Sigmoid colon (tissue), 7 donors: ENCODE measurements around the gene TBL1Y. TPM values are rescaled to one million over a fixed set of nuclear protein-coding genes. Genes with fewer than 3 reads are reported as not detected.
"Not testable (repeated sequence)": the region's sequence is repeated elsewhere in the genome, so short reads cannot be mapped to it uniquely, and the experiment has no call there.

Experiments
- DNase-seq: peaks from one replicate; pipeline ENCODE4 v3.0.0-alpha.2; 2019
- H3K27ac ChIP-seq, 4 donors: fragments of 200-600 bp; sonication (generic); one replicate each; pipeline ENCODE4 v1.5.1; 2016 to 2019; ENCODE audit warnings: mild to moderate bottlenecking in 1 of 4
- H3K27me3 ChIP-seq, 3 donors: fragments of 200-600 bp; sonication (generic); one replicate each; pipeline ENCODE4 v1.5.1; 2019; ENCODE audit warnings: mild to moderate bottlenecking in 1 of 3
- H3K36me3 ChIP-seq, 4 donors: fragments of 200-600 bp; sonication (generic); one replicate each; pipeline ENCODE4 v1.5.1; 2016 to 2019
- H3K4me1 ChIP-seq, 4 donors: fragments of 200-600 bp; sonication (generic); one replicate each; pipeline ENCODE4 v1.5.1; 2017 to 2019
- H3K4me3 ChIP-seq, 4 donors: fragments of 200-600 bp; sonication (generic); one replicate each; pipeline ENCODE4 v1.5.1; 2017 to 2019; ENCODE audit warnings: mild to moderate bottlenecking in 2 of 4, moderate library complexity in 1 of 4
- H3K9me3 ChIP-seq, 4 donors: fragments of 200-600 bp in 3 of 4; sonication (generic) in 3 of 4; one replicate each; pipeline versions ENCODE4 v1.5.1 to v1.6.1; 2013 to 2019
- EP300 ChIP-seq, 4 donors: sonication (generic); formaldehyde crosslinking; IDR thresholded peaks; one replicate each; pipeline ENCODE4 v1.6.1; 2017; ENCODE audit warnings: antibody characterized with exemption in 4 of 4
- POLR2A ChIP-seq, 2 donors: fragments of 450-650 bp; IDR thresholded peaks; one replicate each; pipeline ENCODE4 v1.6.1; 2016; ENCODE audit warnings: antibody characterized with exemption in 2 of 2, mild to moderate bottlenecking in 2 of 2, moderate library complexity in 2 of 2
- POLR2AphosphoS5 ChIP-seq, 4 donors: sonication (generic); formaldehyde crosslinking; IDR thresholded peaks; one replicate each; pipeline ENCODE4 v1.6.1; 2017; ENCODE audit warnings: antibody characterized with exemption in 4 of 4
- WGBS, 2 donors: extraction: QIAGEN DNeasy Blood & Tissue Kit; methylation state at CpG; one replicate each; pipeline ENCODE4 v1.1.7; 2013; 5-methylcytosine and 5-hydroxymethylcytosine counted together
- intact Hi-C: fragments of 100-400 bp; cut with DNase I; formaldehyde crosslinking; loops from one replicate; pipeline ENCODE4 v1.15.1; 2023
- polyA plus RNA-seq, 3 donors: library from polyadenylated mRNA; stranded (reverse); fragments of 200-250 nt; gene quantifications; one replicate each; pipeline ENCODE4 v1.2.3, GENCODE V29; 2013
- total RNA-seq, 4 donors: library from RNA; depleted of rRNA; stranded (reverse); fragments of >200 nt; gene quantifications; one replicate each; pipeline ENCODE4 v1.1.0, GENCODE V29; 2016
- TF ChIP-seq, protein P1 (sequence below), 4 experiments: fragments of 450-650 bp in 3 of 4; fragments of 200-600 bp in 1 of 4; IDR thresholded peaks; one replicate each; pipeline ENCODE4 v1.5.1; 2016 to 2019; ENCODE audit warnings: antibody characterized with exemption in 4 of 4, mild to moderate bottlenecking in 3 of 4, moderate library complexity in 2 of 4
- donor health status: healthy with polysubstance abuse.
- donor health status: Bipolar disorder and iron deficiency.
- donor health status: healthy.

TBL1Y gene
- total and polyA plus RNA-seq, 7 donors = 0.17 to 0.27 TPM; not detected in 5

- H3K36me3 ChIP-seq = no peaks in the 10 kb centered on the region
- intact Hi-C loops = no loop called here
- H3K27me3 ChIP-seq = no peaks in the 10 kb centered on the region
- H3K9me3 ChIP-seq = no peaks in the 10 kb centered on the region
- H3K27ac ChIP-seq = no peak overlapping the region
- DNase-seq = no peak
- H3K4me3 ChIP-seq = no peak overlapping the region
- WGBS, 2 donors = 25 to 58% methylated on average over 5 of the region's 5 CpGs
- no peaks in the 10 kb centered on the region for H3K4me1 ChIP-seq
- TF ChIP-seq POLR2AphosphoS5 (IDR thresholded peaks at IDR 0.05) (no peak), EP300 (IDR thresholded peaks at IDR 0.05) (no peak), POLR2A (IDR thresholded peaks at IDR 0.05) (no peak)
- TF ChIP-seq, protein P1, sequence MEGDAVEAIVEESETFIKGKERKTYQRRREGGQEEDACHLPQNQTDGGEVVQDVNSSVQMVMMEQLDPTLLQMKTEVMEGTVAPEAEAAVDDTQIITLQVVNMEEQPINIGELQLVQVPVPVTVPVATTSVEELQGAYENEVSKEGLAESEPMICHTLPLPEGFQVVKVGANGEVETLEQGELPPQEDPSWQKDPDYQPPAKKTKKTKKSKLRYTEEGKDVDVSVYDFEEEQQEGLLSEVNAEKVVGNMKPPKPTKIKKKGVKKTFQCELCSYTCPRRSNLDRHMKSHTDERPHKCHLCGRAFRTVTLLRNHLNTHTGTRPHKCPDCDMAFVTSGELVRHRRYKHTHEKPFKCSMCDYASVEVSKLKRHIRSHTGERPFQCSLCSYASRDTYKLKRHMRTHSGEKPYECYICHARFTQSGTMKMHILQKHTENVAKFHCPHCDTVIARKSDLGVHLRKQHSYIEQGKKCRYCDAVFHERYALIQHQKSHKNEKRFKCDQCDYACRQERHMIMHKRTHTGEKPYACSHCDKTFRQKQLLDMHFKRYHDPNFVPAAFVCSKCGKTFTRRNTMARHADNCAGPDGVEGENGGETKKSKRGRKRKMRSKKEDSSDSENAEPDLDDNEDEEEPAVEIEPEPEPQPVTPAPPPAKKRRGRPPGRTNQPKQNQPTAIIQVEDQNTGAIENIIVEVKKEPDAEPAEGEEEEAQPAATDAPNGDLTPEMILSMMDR (IDR thresholded peaks at IDR 0.05) = no peak
Measured at GRCh38 chrY:7056886-7057285, 146.4 kb downstream of the TBL1Y start.

GRCh38 chrY:7078725-7079124 lies 168.2 kb downstream of the TBL1Y start:
- Histone ChIP-seq H3K36me3 (no peaks in the 10 kb centered on the region), H3K9me3 (no peaks in the 10 kb centered on the region), H3K27me3 (no peaks in the 10 kb centered on the region), H3K4me3 (no peak overlapping the region), H3K4me1 (no peaks in the 10 kb centered on the region), H3K27ac (no peak overlapping the region)
- TF ChIP-seq POLR2A (IDR thresholded peaks at IDR 0.05) = no peak
- no peak for TF ChIP-seq EP300 (IDR thresholded peaks at IDR 0.05)
- TF ChIP-seq, protein P1 (IDR thresholded peaks at IDR 0.05) = no peak
- TF ChIP-seq POLR2AphosphoS5 (IDR thresholded peaks at IDR 0.05) = no peak
- no peak for DNase-seq
- intact Hi-C loops = no loop called here

DNA sequence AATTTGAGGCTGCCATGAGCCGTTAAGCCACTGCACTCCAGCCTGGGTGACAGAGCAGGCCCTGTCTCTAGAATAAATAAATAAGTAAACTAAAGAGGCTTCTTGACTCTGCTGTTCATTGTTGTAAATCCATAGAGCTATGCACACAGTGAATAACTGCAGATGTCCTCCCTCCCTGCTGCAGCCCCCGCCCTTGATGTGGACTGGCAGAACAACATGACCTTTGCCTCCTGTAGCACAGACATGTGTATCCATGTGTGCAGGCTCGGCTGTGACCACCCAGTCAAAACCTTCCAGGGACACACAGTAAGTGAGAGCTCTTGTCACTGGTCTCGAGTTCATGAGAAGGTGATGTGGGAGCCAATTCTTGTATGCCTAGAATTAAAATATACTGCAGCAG lies 170.1 kb downstream of the TBL1Y start:
- H3K27ac ChIP-seq, H3K9me3 ChIP-seq, H3K4me1 ChIP-seq, DNase-seq, intact Hi-C loops, H3K27me3 ChIP-seq, H3K4me3 ChIP-seq, H3K36me3 ChIP-seq: not testable (repeated sequence)
- WGBS, 2 donors = 50 to 76% methylated on average over 4 of the region's 4 CpGs

GRCh38 chrY:7085606-7086005 lies 175.1 kb downstream of the TBL1Y start:
- H3K4me1 ChIP-seq = no peaks in the 10 kb centered on the region
- no peak overlapping the region for H3K4me3 ChIP-seq
- no peak overlapping the region for H3K27ac ChIP-seq
- intact Hi-C loops = no loop called here
- H3K36me3 ChIP-seq = no peaks in the 10 kb centered on the region
- no peaks in the 10 kb centered on the region for H3K27me3 ChIP-seq
- TF ChIP-seq, protein P1 (IDR thresholded peaks at IDR 0.05) = peak in 3 of 4 experiments; percentile 48 to 65 (median 64)
- TF ChIP-seq POLR2AphosphoS5 (IDR thresholded peaks at IDR 0.05) (no peak), POLR2A (IDR thresholded peaks at IDR 0.05) (no peak), EP300 (IDR thresholded peaks at IDR 0.05) (no peak)
- DNase-seq = no peak
- no peaks in the 10 kb centered on the region for H3K9me3 ChIP-seq
- WGBS, 2 donors = 4 to 5% methylated on average over 10 of the region's 10 CpGs

DNA sequence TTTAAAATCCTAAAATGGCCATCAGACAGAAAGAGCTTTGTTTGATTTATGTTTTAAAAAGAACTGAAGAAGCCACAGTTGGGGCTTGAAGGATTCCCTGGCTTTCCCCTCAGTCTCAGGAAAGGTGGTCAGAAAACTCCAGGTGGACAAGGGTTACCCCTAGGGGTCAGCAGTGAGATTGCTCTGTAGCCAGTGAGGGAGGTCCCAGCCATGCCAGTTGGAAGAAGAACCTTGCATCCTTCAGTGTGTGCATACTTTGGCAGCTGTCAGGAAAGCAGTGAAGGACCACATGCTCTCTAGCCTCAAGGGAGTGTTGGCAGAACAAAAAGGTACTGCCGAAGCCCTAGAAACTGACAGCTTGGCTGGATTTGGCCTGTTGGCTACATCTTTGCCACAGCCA lies 182.3 kb downstream of the TBL1Y start:
- WGBS, 2 donors = 95% methylated on average over 1 of the region's 1 CpG
- DNase-seq = no peak
- H3K27me3 ChIP-seq = no peaks in the 10 kb centered on the region
- H3K4me1 ChIP-seq = no peaks in the 10 kb centered on the region
- intact Hi-C loops = no loop called here
- no peak overlapping the region for H3K4me3 ChIP-seq
- TF ChIP-seq EP300 (IDR thresholded peaks at IDR 0.05) (no peak), POLR2A (IDR thresholded peaks at IDR 0.05) (no peak), POLR2AphosphoS5 (IDR thresholded peaks at IDR 0.05) (no peak)
- TF ChIP-seq, protein P1 (IDR thresholded peaks at IDR 0.05) = no peak
- H3K27ac ChIP-seq = no peak overlapping the region
- no peaks in the 10 kb centered on the region for H3K9me3 ChIP-seq
- H3K36me3 ChIP-seq = no peaks in the 10 kb centered on the region
